ENCODE measurements around the gene BAIAP3. TPM values are rescaled to one million over a fixed set of nuclear protein-coding genes. Genes with fewer than 3 reads are reported as not detected.

The BAIAP3 gene
- total and polyA plus RNA-seq, 12 donors = 0.79 to 129 (median 16.3) TPM

DNA sequence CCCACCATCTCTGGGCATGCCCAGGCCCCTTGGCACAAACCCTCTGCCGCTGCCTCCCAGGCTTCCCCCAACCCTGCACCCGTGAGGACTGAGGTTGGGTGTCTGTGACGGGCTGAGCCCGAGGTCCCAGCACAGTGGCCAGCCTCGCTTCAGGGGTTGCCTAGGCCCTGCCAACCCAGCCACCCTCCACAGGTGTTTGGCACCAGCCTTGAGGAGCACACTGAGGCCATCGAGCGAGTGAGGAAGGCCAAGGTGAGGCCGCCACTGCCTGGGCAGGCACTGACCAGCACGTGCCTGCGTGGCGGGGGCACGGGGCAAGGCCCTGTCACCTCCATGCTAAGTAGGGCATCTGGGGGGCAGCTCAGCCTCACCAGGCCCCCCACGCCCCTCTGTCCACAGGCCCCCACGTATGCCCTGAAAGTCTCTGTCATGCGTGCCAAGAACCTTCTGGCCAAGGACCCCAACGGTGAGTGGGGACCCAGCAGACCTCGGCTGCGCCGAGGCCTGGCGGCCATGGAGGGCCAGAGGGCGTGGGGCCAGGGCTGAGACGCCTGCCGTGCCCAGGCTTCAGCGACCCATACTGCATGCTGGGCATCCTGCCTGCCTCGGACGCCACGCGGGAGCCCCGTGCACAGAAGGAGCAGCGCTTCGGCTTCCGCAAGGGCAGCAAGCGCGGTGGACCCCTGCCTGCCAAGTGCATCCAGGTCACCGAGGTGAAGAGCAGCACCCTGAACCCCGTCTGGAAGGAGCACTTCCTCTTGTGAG lies 7.5 kb downstream of the BAIAP3 start:
- Histone ChIP-seq H3K27ac (no peak overlapping the region), H3K27me3 (no peaks in the 10 kb centered on the region), H3K4me1 (replicated peaks in 1 of 2) (peaks cover 2 to 12% of the 10 kb centered on the region in 2 donors), H3K36me3 (replicated peaks in 1 of 2) (no peaks in the 10 kb centered on the region), H3K4me3 (no peak overlapping the region), H3K9me3 (replicated peaks in 1 of 3) (no peaks in the 10 kb centered on the region)
- intact Hi-C loops (cut with DNase I) = no loop called here
- no peak for TF ChIP-seq CTCF (IDR thresholded peaks at IDR 0.05)
- TF ChIP-seq POLR2A (IDR thresholded peaks at IDR 0.05) = no peak
- 78 to 100% (median 87%) methylated on average over 2 to 36 of the region's 36 CpGs for WGBS, 4 donors
- no peak for DNase-seq

GRCh38 chr16:1341495-1342420 lies 8.3 kb downstream of the BAIAP3 start:
- Histone ChIP-seq H3K27ac (no peak overlapping the region), H3K27me3 (no peaks in the 10 kb centered on the region), H3K36me3 (replicated peaks in 1 of 2) (no peaks in the 10 kb centered on the region), H3K4me3 (no peak overlapping the region), H3K9me3 (replicated peaks in 1 of 3) (no peaks in the 10 kb centered on the region), H3K4me1 (replicated peaks in 1 of 2) (peaks cover 2 to 12% of the 10 kb centered on the region in 2 donors)
- TF ChIP-seq POLR2A (IDR thresholded peaks at IDR 0.05) (no peak), CTCF (IDR thresholded peaks at IDR 0.05) (no peak)
- intact Hi-C loops (cut with DNase I) = no loop called here
- 83 to 100% (median 87%) methylated on average over 1 to 39 of the region's 39 CpGs for WGBS, 4 donors
- DNase-seq = no peak

GRCh38 chr16:1342526-1343427 lies 9.3 kb downstream of the BAIAP3 start:
- Histone ChIP-seq H3K27ac (no peak overlapping the region), H3K4me3 (no peak overlapping the region), H3K36me3 (replicated peaks in 1 of 2) (peaks cover 0 to 6% of the 10 kb centered on the region in 2 donors), H3K4me1 (replicated peaks in 1 of 2) (peaks cover 2 to 12% of the 10 kb centered on the region in 2 donors), H3K9me3 (replicated peaks in 1 of 3) (no peaks in the 10 kb centered on the region), H3K27me3 (no peaks in the 10 kb centered on the region)
- TF ChIP-seq CTCF (IDR thresholded peaks at IDR 0.05) = no peak
- TF ChIP-seq POLR2A (IDR thresholded peaks at IDR 0.05) = no peak
- WGBS, 4 donors = 3 to 9% (median 5%) methylated on average over 22 to 49 of the region's 49 CpGs
- peak; percentile 97 to 99 (median 99) for DNase-seq
- intact Hi-C loops (cut with DNase I) = no loop called here
